Upper lobe of right lung (tissue), 1 donor: ENCODE data around the gene TMC6. TPM values are rescaled to one million over a fixed set of nuclear protein-coding genes. Genes with fewer than 3 reads are reported as not detected.

Experiments
- ATAC-seq: fragments of 200-7000 bp; cut with Tn5 transposase; one replicate; pipeline ENCODE4 v1.9.1; 2020; ENCODE audit warnings: mild to moderate bottlenecking, moderate library complexity
- DNase-seq: peaks from one replicate; pipeline ENCODE4 v3.0.0-alpha.2; 2020
- H3K27ac ChIP-seq: fragments of 200-600 bp; one replicate; pipeline ENCODE4 v1.8.0; 2022
- H3K27me3 ChIP-seq: fragments of 200-600 bp; one replicate; pipeline ENCODE4 v1.8.0; 2022; ENCODE audit warnings: mild to moderate bottlenecking
- H3K36me3 ChIP-seq: fragments of 200-600 bp; one replicate; pipeline ENCODE4 v1.8.0; 2022
- H3K4me1 ChIP-seq: fragments of 200-600 bp; one replicate; pipeline ENCODE4 v1.8.0; 2022
- H3K4me3 ChIP-seq: fragments of 200-600 bp; one replicate; pipeline ENCODE4 v1.8.0; 2022; ENCODE audit warnings: mild to moderate bottlenecking
- H3K9me3 ChIP-seq: fragments of 200-600 bp; one replicate; pipeline ENCODE4 v1.8.0; 2022
- intact Hi-C: fragments of 100-400 bp; cut with DNase I; formaldehyde crosslinking; loops from one replicate; pipeline ENCODE4 v1.11.0; 2022
- total RNA-seq: library from RNA; stranded (reverse); fragmentation: NEBNext Ultra II Directional; extraction: Animal tissue kit (Norgen Biotek cat#: 25700); gene quantifications from one replicate; pipeline ENCODE4 v1.2.1, GENCODE V29; 2021
- TF ChIP-seq, protein P1 (sequence below): fragments of 200-600 bp; IDR thresholded peaks from one replicate; pipeline ENCODE4 v1.8.0; 2022; ENCODE audit warnings: antibody characterized with exemption
- donor health status: DM: no; HTN: yes; CAD: no; lungs with severe emphysema.

Gene TMC6
- total RNA-seq, 1 donor from 2014 or later: 176 TPM

DNA sequence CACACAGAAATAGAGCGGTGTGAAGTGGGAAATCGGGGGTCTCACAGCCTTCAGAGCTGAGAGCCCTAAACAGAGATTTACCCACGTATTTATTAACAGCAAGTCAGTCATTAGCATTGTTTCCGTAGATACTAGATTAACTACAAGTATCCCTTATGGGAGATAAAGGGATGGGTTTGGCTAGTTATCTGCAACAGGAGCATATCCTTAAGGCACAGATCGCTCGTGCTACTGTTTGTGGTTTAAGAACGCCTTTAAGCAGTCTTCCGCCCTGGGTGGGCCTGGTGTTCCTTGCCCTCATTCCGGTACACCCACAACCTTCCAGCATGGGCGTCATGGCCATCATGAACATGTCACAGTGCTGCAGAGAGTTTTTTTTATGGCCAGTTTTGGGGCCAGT lies 27.0 kb downstream of the TMC6 start:
- no peaks in the 10 kb centered on the region for H3K9me3 ChIP-seq
- H3K27me3 ChIP-seq: no peaks in the 10 kb centered on the region
- TF ChIP-seq, protein P1, sequence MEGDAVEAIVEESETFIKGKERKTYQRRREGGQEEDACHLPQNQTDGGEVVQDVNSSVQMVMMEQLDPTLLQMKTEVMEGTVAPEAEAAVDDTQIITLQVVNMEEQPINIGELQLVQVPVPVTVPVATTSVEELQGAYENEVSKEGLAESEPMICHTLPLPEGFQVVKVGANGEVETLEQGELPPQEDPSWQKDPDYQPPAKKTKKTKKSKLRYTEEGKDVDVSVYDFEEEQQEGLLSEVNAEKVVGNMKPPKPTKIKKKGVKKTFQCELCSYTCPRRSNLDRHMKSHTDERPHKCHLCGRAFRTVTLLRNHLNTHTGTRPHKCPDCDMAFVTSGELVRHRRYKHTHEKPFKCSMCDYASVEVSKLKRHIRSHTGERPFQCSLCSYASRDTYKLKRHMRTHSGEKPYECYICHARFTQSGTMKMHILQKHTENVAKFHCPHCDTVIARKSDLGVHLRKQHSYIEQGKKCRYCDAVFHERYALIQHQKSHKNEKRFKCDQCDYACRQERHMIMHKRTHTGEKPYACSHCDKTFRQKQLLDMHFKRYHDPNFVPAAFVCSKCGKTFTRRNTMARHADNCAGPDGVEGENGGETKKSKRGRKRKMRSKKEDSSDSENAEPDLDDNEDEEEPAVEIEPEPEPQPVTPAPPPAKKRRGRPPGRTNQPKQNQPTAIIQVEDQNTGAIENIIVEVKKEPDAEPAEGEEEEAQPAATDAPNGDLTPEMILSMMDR: no peak
- no peak for DNase-seq
- peaks cover 70% of the 10 kb centered on the region for H3K36me3 ChIP-seq
- no peak overlapping the region for H3K4me3 ChIP-seq
- ATAC-seq: no peak
- intact Hi-C loops: no loop called here
- no peaks in the 10 kb centered on the region for H3K4me1 ChIP-seq
- no peak overlapping the region for H3K27ac ChIP-seq

DNA sequence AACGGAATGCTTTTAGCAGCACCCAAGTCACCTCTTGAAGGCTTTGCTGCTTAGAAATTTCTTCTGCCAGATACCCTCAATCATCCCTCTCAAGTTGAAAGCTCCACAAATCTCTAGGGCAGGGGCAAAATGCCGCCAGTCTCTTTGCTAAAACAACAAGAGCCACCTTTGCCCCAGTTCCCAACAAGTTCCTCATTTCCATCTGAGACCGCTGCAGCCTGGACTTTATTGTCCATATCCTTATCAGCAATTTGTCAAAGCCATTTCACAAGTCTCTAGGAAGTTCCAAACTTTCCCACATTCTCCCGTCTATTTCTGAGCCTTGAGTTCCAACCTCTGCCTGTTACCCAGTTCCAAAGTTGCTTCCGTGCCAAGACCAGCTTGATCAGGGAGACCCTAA lies 27.4 kb downstream of the TMC6 start:
- no peak overlapping the region for H3K27ac ChIP-seq
- no peaks in the 10 kb centered on the region for H3K9me3 ChIP-seq
- ATAC-seq (no peak), DNase-seq (no peak)
- H3K4me3 ChIP-seq: no peak overlapping the region
- intact Hi-C loops: no loop called here
- no peaks in the 10 kb centered on the region for H3K4me1 ChIP-seq
- TF ChIP-seq, protein P1: no peak
- H3K36me3 ChIP-seq: peaks cover 70% of the 10 kb centered on the region
- H3K27me3 ChIP-seq: no peaks in the 10 kb centered on the region

DNA sequence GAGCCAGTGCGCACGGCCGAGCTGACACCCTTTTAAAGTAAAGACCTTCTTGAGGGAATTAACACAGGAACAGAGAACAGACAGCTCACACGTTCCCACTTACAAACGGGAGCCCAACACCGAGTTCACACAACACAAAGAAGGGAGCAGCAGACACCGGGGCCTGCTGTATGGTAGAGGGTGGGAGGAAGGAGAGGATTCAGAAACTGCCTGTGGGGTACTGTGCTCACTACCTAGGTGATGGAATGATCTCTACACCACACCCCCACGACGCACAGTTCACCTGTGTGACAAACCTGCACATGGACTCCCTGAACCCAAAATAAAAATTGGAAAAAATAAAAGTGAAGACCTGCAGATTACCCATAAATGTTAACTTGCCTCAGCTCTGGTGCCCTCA lies 32.5 kb downstream of the TMC6 start:
- no peaks in the 10 kb centered on the region for H3K9me3 ChIP-seq
- no peak for DNase-seq

DNA sequence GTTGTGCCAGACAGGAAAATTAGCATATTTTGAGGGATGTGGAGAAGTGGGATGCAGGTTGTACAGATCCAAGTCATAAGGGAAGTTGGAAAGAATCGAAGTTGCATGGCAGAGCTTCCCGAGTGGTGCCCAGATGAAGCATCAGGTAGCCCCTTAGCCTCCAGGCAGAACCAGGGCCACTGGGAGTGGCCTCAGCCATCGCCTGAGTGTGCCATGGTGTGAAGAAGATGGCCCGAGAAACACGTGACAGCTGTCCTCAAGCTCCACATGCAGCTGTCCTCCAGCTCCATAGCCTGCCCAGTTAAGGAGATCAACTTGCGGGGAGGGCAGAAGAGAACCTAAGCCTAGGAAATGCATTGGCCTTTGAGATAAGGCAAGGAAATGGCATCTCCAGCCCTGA lies 33.5 kb downstream of the TMC6 start:
- no peaks in the 10 kb centered on the region for H3K9me3 ChIP-seq
- intact Hi-C loops: no loop called here
- H3K27ac ChIP-seq: no peak overlapping the region
- ATAC-seq: no peak
- peaks cover 86% of the 10 kb centered on the region for H3K36me3 ChIP-seq
- no peak for DNase-seq
- no peak overlapping the region for H3K4me3 ChIP-seq
- no peaks in the 10 kb centered on the region for H3K27me3 ChIP-seq
- TF ChIP-seq, protein P1: no peak
- no peaks in the 10 kb centered on the region for H3K4me1 ChIP-seq

More for the DNA sequence above, 32.5 kb downstream of the TMC6 start:
- TF ChIP-seq, protein P1: no peak
- peaks cover 80% of the 10 kb centered on the region for H3K36me3 ChIP-seq
- no peaks in the 10 kb centered on the region for H3K4me1 ChIP-seq
- no peak overlapping the region for H3K27ac ChIP-seq
- no peak for ATAC-seq
- no peaks in the 10 kb centered on the region for H3K27me3 ChIP-seq
- no peak overlapping the region for H3K4me3 ChIP-seq
- intact Hi-C loops: no loop called here

DNA sequence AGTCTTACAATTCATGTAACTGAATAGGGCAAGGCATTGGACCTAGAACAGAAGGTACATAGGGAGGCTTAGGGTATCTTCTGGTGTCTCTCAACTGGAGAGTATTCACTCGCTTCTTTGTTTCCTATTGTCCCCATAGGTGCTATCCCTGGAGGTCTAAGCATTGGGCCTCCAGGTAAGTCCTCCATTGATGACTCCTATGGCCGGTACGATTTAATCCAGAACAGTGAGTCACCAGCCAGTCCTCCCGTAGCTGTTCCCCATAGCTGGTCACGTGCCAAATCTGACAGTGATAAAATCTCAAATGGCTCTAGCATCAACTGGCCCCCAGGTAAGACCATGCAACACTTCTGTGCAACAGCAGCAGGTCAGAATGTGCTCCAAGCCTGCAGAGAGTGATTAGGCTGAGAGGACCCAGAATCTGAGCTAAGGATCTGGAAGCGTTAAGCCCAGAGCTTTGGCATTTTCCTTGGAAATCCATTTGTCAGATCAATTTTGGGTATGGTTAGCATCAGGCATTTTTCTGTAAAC lies 35.7 kb downstream of the TMC6 start:
- TF ChIP-seq, protein P1: no peak
- intact Hi-C loops: no loop called here
- no peaks in the 10 kb centered on the region for H3K4me1 ChIP-seq
- no peaks in the 10 kb centered on the region for H3K9me3 ChIP-seq
- H3K27ac ChIP-seq: no peak overlapping the region
- H3K27me3 ChIP-seq: no peaks in the 10 kb centered on the region
- DNase-seq (no peak), ATAC-seq (no peak)
- H3K36me3 ChIP-seq: peaks cover 86% of the 10 kb centered on the region
- no peak overlapping the region for H3K4me3 ChIP-seq
